Liver (tissue), 10 donors: Measurements from ENCODE around the gene ETNK1. TPM values are rescaled to one million over a fixed set of nuclear protein-coding genes. Genes with fewer than 3 reads are reported as not detected.

Experiments
- DNase-seq: peaks from one replicate; pipeline ENCODE4 v3.0.0-alpha.2; 2017; ENCODE audit warnings: low spot score
- H3K27ac ChIP-seq, 2 donors: one replicate each; pipeline ENCODE4 v1.7.0; 2013; ENCODE audit warnings: inconsistent platforms in 2 of 2, low read length in 2 of 2, control low read depth in 1 of 2, low read depth in 1 of 2, mild to moderate bottlenecking in 1 of 2
- H3K27me3 ChIP-seq, 4 donors: one replicate each; pipeline versions ENCODE4 v1.6.1 to v1.7.0; 2013; ENCODE audit warnings: low read length in 3 of 4, inconsistent platforms in 1 of 4, mild to moderate bottlenecking in 1 of 4, moderate library complexity in 1 of 4; ENCODE audit not compliant: control insufficient read depth in 4 of 4, insufficient read depth in 4 of 4
- H3K36me3 ChIP-seq, 4 donors: one replicate each; pipeline versions ENCODE4 v1.6.1 to v1.7.0; 2013; ENCODE audit warnings: low read length in 3 of 4, mild to moderate bottlenecking in 3 of 4, low read depth in 1 of 4, moderate library complexity in 1 of 4; ENCODE audit not compliant: control insufficient read depth in 4 of 4, insufficient read depth in 3 of 4
- H3K4me1 ChIP-seq, 4 donors: one replicate each; pipeline versions ENCODE4 v1.6.1 to v1.7.0; 2013; ENCODE audit warnings: low read length in 3 of 4, mild to moderate bottlenecking in 3 of 4, moderate library complexity in 1 of 4; ENCODE audit not compliant: control insufficient read depth in 4 of 4, insufficient read depth in 4 of 4
- H3K4me3 ChIP-seq, 3 donors: one replicate each; pipeline versions ENCODE4 v1.6.1 to v1.7.0; 2013; ENCODE audit warnings: low read length in 3 of 3, control low read depth in 1 of 3, low read depth in 1 of 3, mild to moderate bottlenecking in 1 of 3
- H3K9ac ChIP-seq, 2 donors: one replicate each; pipeline ENCODE4 v1.7.0; 2013; ENCODE audit warnings: low read length in 2 of 2, mild to moderate bottlenecking in 2 of 2, moderate library complexity in 2 of 2, control low read depth in 1 of 2, low read depth in 1 of 2
- H3K9me3 ChIP-seq, 4 donors: one replicate each; pipeline versions ENCODE4 v1.6.1 to v1.7.0; 2013; ENCODE audit warnings: low read length in 3 of 4; ENCODE audit not compliant: control insufficient read depth in 4 of 4
- YY1 ChIP-seq: IDR thresholded peaks from 2 replicates; pipeline ENCODE4 v1.6.1; 2016; ENCODE audit warnings: antibody characterized with exemption, mild to moderate bottlenecking
- WGBS: extraction: QIAGEN DNeasy Blood & Tissue Kit; methylation state at CpG from one replicate; pipeline ENCODE4 v1.1.7; 2013; 5-methylcytosine and 5-hydroxymethylcytosine counted together
- polyA plus RNA-seq, 2 donors: library from polyadenylated mRNA; stranded (reverse) in 1 of 2; unstranded in 1 of 2; fragments of 200-250 nt in 1 of 2; fragments of >200 nt in 1 of 2; fragmentation: Nextera tagmentation in 1 of 2; extraction: Ambion mirVana in 1 of 2; gene quantifications; one replicate each; pipeline versions ENCODE4 v1.2.1 to v1.2.3, GENCODE V29; 2013 to 2015
- small RNA-seq: library from RNA; depleted of rRNA; stranded (forward); fragments of <200 nt; gene quantifications from one replicate; pipeline ENCODE3, GENCODE V24; 2014
- total RNA-seq, 2 donors: library from RNA; depleted of rRNA; stranded (reverse); fragments of >200 nt; gene quantifications; one replicate each; pipeline ENCODE4 v1.2.3, GENCODE V29; 2014
- donor health status: healthy.
- donor health status: healthy.
- donor health status: healthy.
- donor health status: healthy.
- donor health status: healthy.

ETNK1 gene
- total and polyA plus RNA-seq, 4 donors: 15.6 to 51.4 (median 27.0) TPM

GRCh38 chr12:22738945-22739344 lies 114.0 kb downstream of the ETNK1 start:
- peaks cover 0 to 7% (median 6%) of the 10 kb centered on the region in 4 donors for H3K4me1 ChIP-seq
- TF ChIP-seq YY1: no peak
- no peaks in the 10 kb centered on the region for H3K27me3 ChIP-seq
- H3K27ac ChIP-seq: no peak overlapping the region
- no peak for DNase-seq
- no peaks in the 10 kb centered on the region for H3K36me3 ChIP-seq
- 82% methylated on average over 1 of the region's 1 CpG for WGBS
- H3K9ac ChIP-seq: no peak overlapping the region
- H3K4me3 ChIP-seq: no peak overlapping the region
- no peaks in the 10 kb centered on the region for H3K9me3 ChIP-seq

Small RNAs within 50 kb of the gene (small RNA-seq; reads per million reads assigned to genes)
- not detected for gene RPS27P22

Other genes with a start within 250 kb of the ETNK1 start
- 10 to 100 TPM; 17.9 to 25.0 TPM for gene C2CD5, start 80.6 kb upstream of the ETNK1 start, total RNA-seq
- gene C2CD5, start 80.6 kb upstream of the ETNK1 start, polyA plus RNA-seq: 1 to 10 TPM; 5.8 to 8.5 TPM